Measurements from ENCODE around the gene SLC35C1.

DNA sequence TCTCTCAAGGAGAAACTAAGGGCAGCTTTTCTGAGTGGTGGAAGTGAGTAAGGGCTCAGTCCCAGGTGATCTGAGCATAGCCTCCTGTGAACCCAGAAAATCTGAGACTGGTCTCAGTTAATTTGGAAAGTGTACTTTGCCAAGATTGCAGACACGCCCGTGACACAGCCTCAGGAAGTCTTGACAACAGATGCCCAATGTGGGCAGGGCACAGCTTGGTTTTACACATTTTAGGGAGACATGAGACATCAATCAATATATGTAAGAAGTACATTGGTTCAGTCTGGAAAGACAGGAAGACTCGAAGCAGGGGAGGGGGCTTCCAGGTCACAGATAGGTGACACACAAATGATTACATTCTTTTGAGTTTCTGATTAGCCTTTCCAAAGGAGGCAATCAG, 28.8 kb downstream of the SLC35C1 start:
- no peak for TF ChIP-seq EZH2 (IDR thresholded peaks at IDR 0.05; ENCODE audit: low read length)
- TF ChIP-seq, protein P1, sequence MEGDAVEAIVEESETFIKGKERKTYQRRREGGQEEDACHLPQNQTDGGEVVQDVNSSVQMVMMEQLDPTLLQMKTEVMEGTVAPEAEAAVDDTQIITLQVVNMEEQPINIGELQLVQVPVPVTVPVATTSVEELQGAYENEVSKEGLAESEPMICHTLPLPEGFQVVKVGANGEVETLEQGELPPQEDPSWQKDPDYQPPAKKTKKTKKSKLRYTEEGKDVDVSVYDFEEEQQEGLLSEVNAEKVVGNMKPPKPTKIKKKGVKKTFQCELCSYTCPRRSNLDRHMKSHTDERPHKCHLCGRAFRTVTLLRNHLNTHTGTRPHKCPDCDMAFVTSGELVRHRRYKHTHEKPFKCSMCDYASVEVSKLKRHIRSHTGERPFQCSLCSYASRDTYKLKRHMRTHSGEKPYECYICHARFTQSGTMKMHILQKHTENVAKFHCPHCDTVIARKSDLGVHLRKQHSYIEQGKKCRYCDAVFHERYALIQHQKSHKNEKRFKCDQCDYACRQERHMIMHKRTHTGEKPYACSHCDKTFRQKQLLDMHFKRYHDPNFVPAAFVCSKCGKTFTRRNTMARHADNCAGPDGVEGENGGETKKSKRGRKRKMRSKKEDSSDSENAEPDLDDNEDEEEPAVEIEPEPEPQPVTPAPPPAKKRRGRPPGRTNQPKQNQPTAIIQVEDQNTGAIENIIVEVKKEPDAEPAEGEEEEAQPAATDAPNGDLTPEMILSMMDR (optimal IDR thresholded peaks at IDR 0.05 in 1 of 3, IDR thresholded peaks at IDR 0.05 in 1 of 3, conservative IDR thresholded peaks at IDR 0.05 in 1 of 3; ENCODE audit: extremely low read depth in 1 of 3, insufficient read depth in 2 of 3, low read length in 3 of 3): no peak
